Ovary (tissue), 3 donors: ENCODE data around the gene LRP1-AS.

Experiments
- POLR2A ChIP-seq: fragments of 450-650 bp; IDR thresholded peaks from one replicate; pipeline ENCODE4 v1.6.1; 2017; ENCODE audit warnings: antibody characterized with exemption, mild to moderate bottlenecking, moderate library complexity
- TF ChIP-seq, protein P1 (sequence below), 3 donors: fragments of 450-650 bp in 2 of 3; fragments of 200-600 bp in 1 of 3; IDR thresholded peaks; one replicate each; pipeline versions ENCODE4 v1.5.1 to v1.8.0; 2016 to 2022; ENCODE audit warnings: antibody characterized with exemption in 3 of 3, mild to moderate bottlenecking in 1 of 3
- donor health status: DM: no; HTN: no; CAD: no.

DNA sequence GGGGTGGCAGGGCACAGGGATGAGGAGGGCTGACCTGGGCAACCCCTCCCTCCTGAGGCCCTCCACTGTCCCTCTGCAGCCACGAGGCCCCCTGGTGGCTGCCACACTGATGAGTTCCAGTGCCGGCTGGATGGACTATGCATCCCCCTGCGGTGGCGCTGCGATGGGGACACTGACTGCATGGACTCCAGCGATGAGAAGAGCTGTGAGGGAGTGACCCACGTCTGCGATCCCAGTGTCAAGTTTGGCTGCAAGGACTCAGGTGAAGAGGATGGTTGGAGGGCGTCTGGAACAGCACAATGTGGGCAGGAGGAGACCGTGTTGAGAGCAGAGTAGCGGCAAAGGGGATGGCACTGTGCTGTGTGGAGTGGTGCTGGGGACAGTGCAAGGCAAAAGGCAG lies 25.7 kb upstream of the LRP1-AS start:
- TF ChIP-seq, protein P1, sequence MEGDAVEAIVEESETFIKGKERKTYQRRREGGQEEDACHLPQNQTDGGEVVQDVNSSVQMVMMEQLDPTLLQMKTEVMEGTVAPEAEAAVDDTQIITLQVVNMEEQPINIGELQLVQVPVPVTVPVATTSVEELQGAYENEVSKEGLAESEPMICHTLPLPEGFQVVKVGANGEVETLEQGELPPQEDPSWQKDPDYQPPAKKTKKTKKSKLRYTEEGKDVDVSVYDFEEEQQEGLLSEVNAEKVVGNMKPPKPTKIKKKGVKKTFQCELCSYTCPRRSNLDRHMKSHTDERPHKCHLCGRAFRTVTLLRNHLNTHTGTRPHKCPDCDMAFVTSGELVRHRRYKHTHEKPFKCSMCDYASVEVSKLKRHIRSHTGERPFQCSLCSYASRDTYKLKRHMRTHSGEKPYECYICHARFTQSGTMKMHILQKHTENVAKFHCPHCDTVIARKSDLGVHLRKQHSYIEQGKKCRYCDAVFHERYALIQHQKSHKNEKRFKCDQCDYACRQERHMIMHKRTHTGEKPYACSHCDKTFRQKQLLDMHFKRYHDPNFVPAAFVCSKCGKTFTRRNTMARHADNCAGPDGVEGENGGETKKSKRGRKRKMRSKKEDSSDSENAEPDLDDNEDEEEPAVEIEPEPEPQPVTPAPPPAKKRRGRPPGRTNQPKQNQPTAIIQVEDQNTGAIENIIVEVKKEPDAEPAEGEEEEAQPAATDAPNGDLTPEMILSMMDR (IDR thresholded peaks at IDR 0.05) = peak in 2 of 3 donors; percentile 30 to 44
- TF ChIP-seq POLR2A = no peak
